ENCODE measurements around the gene C10orf143. TPM values are rescaled to one million over a fixed set of nuclear protein-coding genes. Genes with fewer than 3 reads are reported as not detected.

Gene C10orf143
- total and polyA plus RNA-seq, 2 experiments from 2014 or later: 0.76 to 5.4 TPM

DNA sequence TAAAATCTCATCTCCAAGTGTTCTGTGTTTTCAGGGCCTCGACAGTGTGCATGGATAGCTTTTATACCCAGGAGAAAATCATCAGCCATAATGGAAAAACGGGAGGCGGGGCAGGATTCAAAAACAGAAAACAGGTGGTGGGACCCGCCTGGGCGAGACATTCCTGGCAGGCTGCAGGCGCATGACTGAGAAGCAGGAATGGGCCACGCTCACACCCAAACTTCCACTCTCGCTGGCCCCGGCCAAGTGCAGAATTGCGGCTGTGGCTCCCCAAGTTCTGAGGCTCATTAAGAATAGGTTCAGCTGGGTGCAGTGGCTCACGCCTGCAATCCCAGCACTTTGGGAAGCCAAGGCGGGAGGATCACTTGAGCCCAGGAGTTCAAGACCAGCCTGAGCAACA is 60.6 kb downstream of the C10orf143 start:
- WGBS, 2 experiments (ENCODE audit: low coverage in 1 of 2, low lambda C conversion rate in 2 of 2, missing lambda C conversion rate in 2 of 2): 24 to 30% methylated on average over 12 of the region's 12 CpGs
- TF ChIP-seq EZH2 (IDR thresholded peaks at IDR 0.05; ENCODE audit: insufficient read depth, poor library complexity, severe bottlenecking) (no peak), EZH2phosphoT487 (IDR thresholded peaks at IDR 0.05; ENCODE audit: insufficient read depth, low read depth) (no peak)
- Histone ChIP-seq H3K9me2 (ENCODE audit: insufficient read depth) (no peaks in the 10 kb centered on the region), H3K4me1 (ENCODE audit: insufficient read depth) (no peaks in the 10 kb centered on the region), H3K27me3 (replicated peaks; ENCODE audit: insufficient read depth) (no peaks in the 10 kb centered on the region; the same call in 1 of the 2 replicates), H3K36me3 (ENCODE audit: low read depth) (no peaks in the 10 kb centered on the region), H3K79me2 (ENCODE audit: insufficient read depth) (no peaks in the 10 kb centered on the region), H3K4me3 (no peak overlapping the region), H3K27ac (no peak overlapping the region), H3K9ac (no peak overlapping the region), H3K9me3 (ENCODE audit: low read depth) (no peaks in the 10 kb centered on the region), H3F3A (ENCODE audit: insufficient read depth) (no peaks in the 10 kb centered on the region), H2AFZ (no peak overlapping the region), H4K20me1 (ENCODE audit: insufficient read depth) (no peaks in the 10 kb centered on the region), H3K4me2 (ENCODE audit: unreplicated experiment) (no peak overlapping the region)
- DNase-seq: no peak
- in situ Hi-C loops (cut with MboI): no loop called here

GRCh38 chr10:130049244-130049643 is 61.4 kb downstream of the C10orf143 start:
- H3K9ac ChIP-seq: no peak overlapping the region
- H3F3A ChIP-seq (ENCODE audit: insufficient read depth): no peaks in the 10 kb centered on the region
- no peaks in the 10 kb centered on the region for H3K79me2 ChIP-seq (ENCODE audit: insufficient read depth)
- TF ChIP-seq EZH2phosphoT487 (IDR thresholded peaks at IDR 0.05; ENCODE audit: insufficient read depth, low read depth) (no peak), EZH2 (IDR thresholded peaks at IDR 0.05; ENCODE audit: insufficient read depth, poor library complexity, severe bottlenecking) (no peak)
- in situ Hi-C loops (cut with MboI): no loop called here
- H3K27ac ChIP-seq: no peak overlapping the region
- no peak overlapping the region for H3K4me3 ChIP-seq
- WGBS, 2 experiments (ENCODE audit: low coverage in 1 of 2, low lambda C conversion rate in 2 of 2, missing lambda C conversion rate in 2 of 2): 67 to 73% methylated on average over 12 of the region's 12 CpGs
- no peaks in the 10 kb centered on the region for H3K9me2 ChIP-seq (ENCODE audit: insufficient read depth)
- no peak for DNase-seq
- no peaks in the 10 kb centered on the region for H3K36me3 ChIP-seq (ENCODE audit: low read depth)
- no peaks in the 10 kb centered on the region for H4K20me1 ChIP-seq (ENCODE audit: insufficient read depth)
- H2AFZ ChIP-seq: no peak overlapping the region
- no peaks in the 10 kb centered on the region for H3K4me1 ChIP-seq (ENCODE audit: insufficient read depth)
- no peaks in the 10 kb centered on the region for H3K9me3 ChIP-seq (ENCODE audit: low read depth)
- H3K4me2 ChIP-seq (ENCODE audit: unreplicated experiment): no peak overlapping the region
- H3K27me3 ChIP-seq (replicated peaks; ENCODE audit: insufficient read depth): no peaks in the 10 kb centered on the region; the same call in 1 of the 2 replicates

DNA sequence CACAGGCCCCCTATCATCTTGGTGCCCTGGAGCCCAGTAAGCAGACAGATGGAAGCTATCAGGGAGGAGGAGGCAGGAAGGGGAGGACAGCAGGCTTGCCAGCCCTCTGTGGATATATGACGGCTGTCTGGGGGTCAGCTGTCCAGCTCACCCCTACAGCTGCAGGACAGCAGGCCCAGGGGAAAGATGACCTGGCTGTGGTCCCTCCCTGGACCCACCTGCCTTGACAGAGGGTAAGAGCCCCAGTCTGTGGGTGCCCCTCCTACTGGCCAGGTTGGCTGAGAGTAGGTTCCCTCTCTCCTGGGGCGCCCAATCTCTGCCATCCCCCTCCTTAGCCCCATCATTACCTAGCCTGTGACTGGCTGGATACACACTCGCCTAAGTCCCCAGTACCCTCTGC is 62.5 kb downstream of the C10orf143 start:
- H3K9ac ChIP-seq: no peak overlapping the region
- H3K36me3 ChIP-seq (ENCODE audit: low read depth): no peaks in the 10 kb centered on the region
- DNase-seq: no peak
- H3K9me2 ChIP-seq (ENCODE audit: insufficient read depth): no peaks in the 10 kb centered on the region
- no peaks in the 10 kb centered on the region for H3K79me2 ChIP-seq (ENCODE audit: insufficient read depth)
- H3K27me3 ChIP-seq (replicated peaks; ENCODE audit: insufficient read depth): no peaks in the 10 kb centered on the region; the same call in 1 of the 2 replicates
- 51 to 53% methylated on average over 3 of the region's 3 CpGs for WGBS, 2 experiments (ENCODE audit: low coverage in 1 of 2, low lambda C conversion rate in 2 of 2, missing lambda C conversion rate in 2 of 2)
- in situ Hi-C loops (cut with MboI): no loop called here
- no peaks in the 10 kb centered on the region for H3F3A ChIP-seq (ENCODE audit: insufficient read depth)
- H3K27ac ChIP-seq: no peak overlapping the region
- H3K4me2 ChIP-seq (ENCODE audit: unreplicated experiment): no peak overlapping the region
- TF ChIP-seq EZH2phosphoT487 (IDR thresholded peaks at IDR 0.05; ENCODE audit: insufficient read depth, low read depth): no peak
- TF ChIP-seq EZH2 (IDR thresholded peaks at IDR 0.05; ENCODE audit: insufficient read depth, poor library complexity, severe bottlenecking): no peak
- H2AFZ ChIP-seq: no peak overlapping the region
- no peaks in the 10 kb centered on the region for H3K9me3 ChIP-seq (ENCODE audit: low read depth)
- no peaks in the 10 kb centered on the region for H3K4me1 ChIP-seq (ENCODE audit: insufficient read depth)
- no peak overlapping the region for H3K4me3 ChIP-seq
- H4K20me1 ChIP-seq (ENCODE audit: insufficient read depth): no peaks in the 10 kb centered on the region

DNA sequence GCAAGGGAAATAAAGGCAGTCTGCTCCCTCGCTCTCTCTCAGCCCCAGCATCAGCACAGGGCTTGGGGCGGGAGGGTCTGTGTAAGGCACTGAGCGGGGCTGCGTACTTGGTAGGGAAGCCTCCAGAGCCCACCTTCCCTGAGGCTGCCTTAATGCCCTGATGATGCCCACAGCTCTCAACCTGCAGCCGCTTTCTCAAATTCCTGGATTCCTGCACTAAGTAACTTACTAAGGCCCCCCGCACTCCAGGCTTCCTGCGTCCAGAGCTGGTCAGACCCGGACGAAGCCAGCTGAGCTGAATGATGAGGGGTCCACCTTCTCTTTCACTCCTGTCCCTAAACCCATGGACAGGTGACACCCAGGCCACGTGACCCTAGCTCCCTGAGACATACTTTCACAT is 63.3 kb downstream of the C10orf143 start:
- no peak for DNase-seq
- Histone ChIP-seq H2AFZ (no peak overlapping the region), H3K4me1 (ENCODE audit: insufficient read depth) (no peaks in the 10 kb centered on the region), H3F3A (ENCODE audit: insufficient read depth) (no peaks in the 10 kb centered on the region), H3K4me2 (ENCODE audit: unreplicated experiment) (no peak overlapping the region), H3K27ac (no peak overlapping the region), H3K4me3 (no peak overlapping the region), H3K9me3 (ENCODE audit: low read depth) (no peaks in the 10 kb centered on the region), H4K20me1 (ENCODE audit: insufficient read depth) (no peaks in the 10 kb centered on the region), H3K9me2 (ENCODE audit: insufficient read depth) (no peaks in the 10 kb centered on the region), H3K9ac (no peak overlapping the region), H3K27me3 (replicated peaks; ENCODE audit: insufficient read depth) (no peaks in the 10 kb centered on the region; the same call in 1 of the 2 replicates), H3K36me3 (ENCODE audit: low read depth) (no peaks in the 10 kb centered on the region), H3K79me2 (ENCODE audit: insufficient read depth) (no peaks in the 10 kb centered on the region)
- in situ Hi-C loops (cut with MboI): no loop called here
- TF ChIP-seq EZH2phosphoT487 (IDR thresholded peaks at IDR 0.05; ENCODE audit: insufficient read depth, low read depth) (no peak), EZH2 (IDR thresholded peaks at IDR 0.05; ENCODE audit: insufficient read depth, poor library complexity, severe bottlenecking) (no peak)
- 80 to 87% methylated on average over 10 of the region's 10 CpGs for WGBS, 2 experiments (ENCODE audit: low coverage in 1 of 2, low lambda C conversion rate in 2 of 2, missing lambda C conversion rate in 2 of 2)

DNA sequence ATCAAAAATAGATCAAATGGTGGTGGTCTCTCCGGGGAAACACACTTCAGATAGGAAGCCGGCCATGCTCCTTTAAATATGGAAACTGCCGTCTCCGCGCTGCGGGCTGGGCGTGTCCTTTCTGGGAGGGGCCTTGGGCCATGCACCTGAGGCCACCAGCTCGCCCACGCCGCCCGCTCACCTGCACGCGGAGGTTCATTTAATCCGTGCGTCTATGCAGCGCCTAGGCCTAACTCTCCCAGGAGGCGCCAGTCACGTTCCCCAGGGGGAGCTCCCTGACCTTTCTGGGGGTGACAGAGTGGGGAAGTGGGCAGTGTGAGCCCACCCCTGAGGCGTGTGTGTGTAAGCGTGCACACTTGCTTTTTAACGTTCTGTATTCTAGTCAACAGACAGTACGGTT is 64.0 kb downstream of the C10orf143 start:
- Histone ChIP-seq H4K20me1 (ENCODE audit: insufficient read depth) (no peaks in the 10 kb centered on the region), H3K27ac (no peak overlapping the region), H2AFZ (no peak overlapping the region), H3K36me3 (ENCODE audit: low read depth) (no peaks in the 10 kb centered on the region), H3K4me2 (ENCODE audit: unreplicated experiment) (no peak overlapping the region), H3K4me3 (no peak overlapping the region), H3K27me3 (replicated peaks; ENCODE audit: insufficient read depth) (no peaks in the 10 kb centered on the region; the same call in 1 of the 2 replicates), H3K9me3 (ENCODE audit: low read depth) (no peaks in the 10 kb centered on the region), H3K9ac (no peak overlapping the region), H3K79me2 (ENCODE audit: insufficient read depth) (no peaks in the 10 kb centered on the region), H3K4me1 (ENCODE audit: insufficient read depth) (no peaks in the 10 kb centered on the region), H3F3A (ENCODE audit: insufficient read depth) (no peaks in the 10 kb centered on the region), H3K9me2 (ENCODE audit: insufficient read depth) (no peaks in the 10 kb centered on the region)
- in situ Hi-C loops (cut with MboI): no loop called here
- TF ChIP-seq EZH2 (IDR thresholded peaks at IDR 0.05; ENCODE audit: insufficient read depth, poor library complexity, severe bottlenecking) (no peak), EZH2phosphoT487 (IDR thresholded peaks at IDR 0.05; ENCODE audit: insufficient read depth, low read depth) (no peak)
- WGBS, 2 experiments (ENCODE audit: low coverage in 1 of 2, low lambda C conversion rate in 2 of 2, missing lambda C conversion rate in 2 of 2): 80% methylated on average over 22 of the region's 22 CpGs
- no peak for DNase-seq

Measured in GM23248 (cell line).